CD14-positive monocyte (primary cell): Measurements from ENCODE around the gene L3MBTL3. TPM values are rescaled to one million over a fixed set of nuclear protein-coding genes. Genes with fewer than 3 reads are reported as not detected.

ENCODE experiments used
- DNase-seq, 3 donors: peaks; one replicate each; pipeline ENCODE4 v3.0.0-alpha.2; 2011 to 2022
- H2AFZ ChIP-seq: 2 replicates; pipeline ENCODE4 v1.6.0; 2012; ENCODE audit warnings: mild to moderate bottlenecking, low read depth, low read length, inconsistent platforms; ENCODE audit not compliant: insufficient read depth, poor library complexity, severe bottlenecking
- H3K27ac ChIP-seq, 2 donors: 1 replicate in 1 of 2; 2 replicates in 1 of 2; pipeline ENCODE4 v1.5.1; 2012 to 2013; ENCODE audit warnings: low read length in 2 of 2, control low read depth in 1 of 2, inconsistent platforms in 1 of 2, low read depth in 1 of 2, mild to moderate bottlenecking in 1 of 2
- H3K27me3 ChIP-seq, 2 donors: one replicate each; pipeline versions ENCODE4 v1.6.0 to v1.6.1; 2011 to 2013; ENCODE audit warnings: low read length in 2 of 2; ENCODE audit not compliant: control insufficient read depth in 2 of 2, insufficient read depth in 2 of 2
- H3K36me3 ChIP-seq, 2 donors: replicated peaks in 1 of 2; 1 replicate in 1 of 2; 2 replicates in 1 of 2; pipeline versions ENCODE4 v1.5.1 to v1.6.1; 2012 to 2013; ENCODE audit warnings: low read length in 2 of 2, control low read depth in 1 of 2, inconsistent platforms in 1 of 2, mild to moderate bottlenecking in 1 of 2; ENCODE audit not compliant: insufficient read depth in 2 of 2, control insufficient read depth in 1 of 2
- H3K4me1 ChIP-seq, 2 donors: 1 replicate in 1 of 2; 2 replicates in 1 of 2; pipeline versions ENCODE4 v1.5.1 to v1.6.1; 2012 to 2013; ENCODE audit warnings: low read length in 2 of 2, control low read depth in 1 of 2, inconsistent platforms in 1 of 2, mild to moderate bottlenecking in 1 of 2, moderate library complexity in 1 of 2; ENCODE audit not compliant: insufficient read depth in 2 of 2, control insufficient read depth in 1 of 2
- H3K4me2 ChIP-seq: replicated peaks from 2 replicates; pipeline ENCODE3; 2012; ENCODE audit warnings: low read length, moderate library complexity, mild to moderate bottlenecking; ENCODE audit not compliant: poor library complexity, severe bottlenecking; ENCODE audit errors: extremely low read depth
- H3K4me3 ChIP-seq, 3 experiments: fragments of 200-600 bp in 1 of 3; sonication (generic) in 1 of 3; replicated peaks in 1 of 3; 1 replicate in 2 of 3; 2 replicates in 1 of 3; pipeline ENCODE4 v1.5.1; 2011 to 2013; ENCODE audit warnings: low read length in 3 of 3, mild to moderate bottlenecking in 3 of 3, control low read depth in 2 of 3, low read depth in 2 of 3, inconsistent platforms in 1 of 3, moderate library complexity in 1 of 3
- H3K79me2 ChIP-seq: 2 replicates; pipeline ENCODE4 v1.6.0; 2012; ENCODE audit warnings: mild to moderate bottlenecking, control low read depth, inconsistent platforms, low read length, moderate library complexity; ENCODE audit not compliant: insufficient read depth
- H3K9ac ChIP-seq: 2 replicates; pipeline ENCODE4 v1.6.0; 2017; ENCODE audit warnings: low read length, mild to moderate bottlenecking; ENCODE audit not compliant: insufficient read depth, poor library complexity, severe bottlenecking
- H3K9me3 ChIP-seq, 2 donors: replicated peaks in 1 of 2; 1 replicate in 1 of 2; 2 replicates in 1 of 2; pipeline versions ENCODE4 v1.5.1 to v1.6.1; 2012 to 2013; ENCODE audit warnings: low read length in 2 of 2, control low read depth in 1 of 2; ENCODE audit not compliant: control insufficient read depth in 1 of 2, insufficient read depth in 1 of 2
- H4K20me1 ChIP-seq: 2 replicates; pipeline ENCODE4 v1.6.0; 2012; ENCODE audit warnings: mild to moderate bottlenecking, low read length, control low read depth, moderate library complexity; ENCODE audit not compliant: insufficient read depth
- H3K27ac Mint-ChIP-seq, 7 donors: one replicate each; pipeline ENCODE4 v1.8.0; 2020; ENCODE audit warnings: mild to moderate bottlenecking in 7 of 7, mixed read lengths in 7 of 7, moderate library complexity in 6 of 7, inconsistent platforms in 2 of 7
- H3K27me3 Mint-ChIP-seq, 3 donors: one replicate each; pipeline ENCODE4 v1.8.0; 2021 to 2022; ENCODE audit warnings: low read depth in 3 of 3, mild to moderate bottlenecking in 3 of 3, mixed read lengths in 3 of 3, moderate library complexity in 3 of 3, inconsistent platforms in 1 of 3
- H3K36me3 Mint-ChIP-seq, 2 donors: one replicate each; pipeline ENCODE4 v1.8.0; 2020; ENCODE audit warnings: mixed read lengths in 2 of 2, inconsistent platforms in 1 of 2, mild to moderate bottlenecking in 1 of 2
- H3K4me1 Mint-ChIP-seq: one replicate; pipeline ENCODE4 v1.8.0; 2020; ENCODE audit warnings: mild to moderate bottlenecking, mixed read lengths
- H3K4me3 Mint-ChIP-seq, 2 donors: one replicate each; pipeline ENCODE4 v1.8.0; 2020; ENCODE audit warnings: mild to moderate bottlenecking in 2 of 2, mixed read lengths in 2 of 2, moderate library complexity in 1 of 2
- H3K9me3 Mint-ChIP-seq, 7 donors: one replicate each; pipeline ENCODE4 v1.8.0; 2020 to 2022; ENCODE audit warnings: mixed read lengths in 7 of 7, mild to moderate bottlenecking in 6 of 7, moderate library complexity in 6 of 7, inconsistent platforms in 2 of 7
- WGBS: methylation state at CpG from one replicate; pipeline ENCODE4 v1.1.5; 2013; ENCODE audit warnings: missing lambda C conversion rate; ENCODE audit not compliant: insufficient coverage; 5-methylcytosine and 5-hydroxymethylcytosine counted together
- intact Hi-C, 2 donors: fragments of 100-400 bp; cut with micrococcal nuclease; formaldehyde crosslinking; loops; one replicate each; pipeline versions ENCODE4 v1.15.0 to v1.15.1; 2023
- polyA plus RNA-seq, 3 donors: library from polyadenylated mRNA; depleted of rRNA in 1 of 3; unstranded in 2 of 3; stranded (reverse) in 1 of 3; fragments of 300-500 nt in 2 of 3; fragments of >200 nt in 1 of 3; fragmentation: Illumina TruSeq in 2 of 3; gene quantifications; 1 replicate in 2 of 3; 2 replicates in 1 of 3; pipeline ENCODE4 v1.2.3, GENCODE V29; 2012 to 2021
- TF ChIP-seq, protein P1 (sequence below): fragments of 200-600 bp; IDR thresholded peaks from one replicate; pipeline ENCODE4 v1.8.0; 2022; ENCODE audit warnings: antibody characterized with exemption, mild to moderate bottlenecking

Gene L3MBTL3
- polyA plus RNA-seq, 3 donors, result 2.1 to 8.0 (median 3.7) TPM

DNA sequence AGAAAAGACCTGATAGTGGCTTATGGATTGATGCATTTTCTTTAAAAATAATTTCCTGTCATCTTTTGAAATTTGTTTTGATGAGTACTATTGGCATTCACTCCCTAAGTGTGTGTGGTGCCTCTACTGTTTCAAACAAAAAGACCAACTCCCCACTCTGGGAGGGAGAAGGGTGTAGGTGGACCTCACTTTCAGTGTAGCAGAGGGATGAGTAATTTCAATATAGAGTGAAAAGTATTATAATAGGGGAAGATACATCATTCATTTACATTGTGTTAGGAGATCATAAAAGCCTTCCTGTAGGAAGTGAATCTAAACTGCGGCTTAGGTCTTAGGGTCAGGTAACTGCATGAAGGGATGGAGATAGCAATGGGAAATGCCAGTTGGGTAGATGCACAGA lies 158.0 kb downstream of the L3MBTL3 start:
- Histone ChIP-seq H3K4me1 (peaks cover 0 to 2% of the 10 kb centered on the region in 2 donors), H2AFZ (no peak overlapping the region), H3K27me3 (no peaks in the 10 kb centered on the region), H3K36me3 (no peaks in the 10 kb centered on the region), H3K9me3 (peaks cover 0 to 4% of the 10 kb centered on the region in 2 donors), H3K79me2 (no peaks in the 10 kb centered on the region), H3K9ac (no peak overlapping the region), H3K27ac (no peak overlapping the region), H3K4me2 (no peak overlapping the region), H4K20me1 (no peaks in the 10 kb centered on the region), H3K4me3 (no peak overlapping the region)
- TF ChIP-seq, protein P1, sequence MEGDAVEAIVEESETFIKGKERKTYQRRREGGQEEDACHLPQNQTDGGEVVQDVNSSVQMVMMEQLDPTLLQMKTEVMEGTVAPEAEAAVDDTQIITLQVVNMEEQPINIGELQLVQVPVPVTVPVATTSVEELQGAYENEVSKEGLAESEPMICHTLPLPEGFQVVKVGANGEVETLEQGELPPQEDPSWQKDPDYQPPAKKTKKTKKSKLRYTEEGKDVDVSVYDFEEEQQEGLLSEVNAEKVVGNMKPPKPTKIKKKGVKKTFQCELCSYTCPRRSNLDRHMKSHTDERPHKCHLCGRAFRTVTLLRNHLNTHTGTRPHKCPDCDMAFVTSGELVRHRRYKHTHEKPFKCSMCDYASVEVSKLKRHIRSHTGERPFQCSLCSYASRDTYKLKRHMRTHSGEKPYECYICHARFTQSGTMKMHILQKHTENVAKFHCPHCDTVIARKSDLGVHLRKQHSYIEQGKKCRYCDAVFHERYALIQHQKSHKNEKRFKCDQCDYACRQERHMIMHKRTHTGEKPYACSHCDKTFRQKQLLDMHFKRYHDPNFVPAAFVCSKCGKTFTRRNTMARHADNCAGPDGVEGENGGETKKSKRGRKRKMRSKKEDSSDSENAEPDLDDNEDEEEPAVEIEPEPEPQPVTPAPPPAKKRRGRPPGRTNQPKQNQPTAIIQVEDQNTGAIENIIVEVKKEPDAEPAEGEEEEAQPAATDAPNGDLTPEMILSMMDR, result no peak
- Mint-ChIP-seq H3K27ac (no peak overlapping the region), H3K9me3 (peaks cover 6 to 22% (median 9%) of the 10 kb centered on the region in 7 donors), H3K36me3 (no peaks in the 10 kb centered on the region), H3K4me1 (peaks cover 3% of the 10 kb centered on the region), H3K27me3 (peaks cover 0 to 2% (median 2%) of the 10 kb centered on the region in 3 donors), H3K4me3 (no peak overlapping the region)
- DNase-seq, result no peak
- intact Hi-C loops, result no loop called here
- WGBS, result 100% methylated on average over 1 of the region's 1 CpG

DNA sequence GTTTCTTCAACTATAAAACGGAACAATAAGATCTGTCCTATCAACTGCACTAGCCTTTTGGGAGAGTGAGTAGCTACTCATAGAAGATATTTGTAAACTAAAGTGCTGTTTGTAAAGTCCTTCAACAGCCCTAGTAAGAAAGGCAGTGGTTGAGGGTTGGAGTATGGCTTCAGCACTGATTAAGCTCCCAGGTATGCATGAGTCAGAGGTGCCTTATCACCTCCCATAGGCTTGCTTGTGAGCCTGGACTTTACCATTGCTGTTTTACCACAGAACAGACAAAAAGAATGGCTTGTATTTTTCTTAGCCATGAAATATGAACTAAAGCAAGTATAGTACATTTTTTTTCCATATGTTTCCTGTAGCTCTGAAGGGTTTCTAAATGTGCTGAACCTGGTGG lies 160.3 kb downstream of the L3MBTL3 start:
- TF ChIP-seq, protein P1, result no peak
- Histone ChIP-seq H2AFZ (no peak overlapping the region), H3K36me3 (no peaks in the 10 kb centered on the region), H3K9ac (no peak overlapping the region), H3K79me2 (no peaks in the 10 kb centered on the region), H3K27ac (no peak overlapping the region), H3K27me3 (no peaks in the 10 kb centered on the region), H3K4me3 (no peak overlapping the region), H3K9me3 (no peaks in the 10 kb centered on the region), H3K4me2 (no peak overlapping the region), H3K4me1 (peaks cover 0 to 2% of the 10 kb centered on the region in 2 donors), H4K20me1 (no peaks in the 10 kb centered on the region)
- intact Hi-C loops, result no loop called here
- peaks cover 0 to 10% (median 7%) of the 10 kb centered on the region in 7 donors for H3K9me3 Mint-ChIP-seq
- no peaks in the 10 kb centered on the region for H3K36me3 Mint-ChIP-seq
- peaks cover 7% of the 10 kb centered on the region for H3K4me1 Mint-ChIP-seq
- no peak overlapping the region for H3K27ac Mint-ChIP-seq
- H3K27me3 Mint-ChIP-seq, result peaks cover 0 to 2% (median 0%) of the 10 kb centered on the region in 3 donors
- DNase-seq, result no peak
- H3K4me3 Mint-ChIP-seq, result no peak overlapping the region
- no CpG with 5 or more reads among the region's 1 CpG for WGBS
